HepG2 (cell line): Measurements from ENCODE around the gene LSM14B. TPM values are rescaled to one million over a fixed set of nuclear protein-coding genes. Genes with fewer than 3 reads are reported as not detected.

ENCODE experiments used
- ATAC-seq: fragments of 200-7000 bp; cut with Tn5 transposase; 3 replicates; pipeline ENCODE4 v1.9.1; 2020; ENCODE audit warnings: mild to moderate bottlenecking, moderate library complexity
- BruUV-seq: library from RNA; stranded (reverse); fragments of 400-500 nt; replicated peaks from 2 replicates; lab custom pipeline; 2021; lab: Mats Ljungman, UMichigan
- CTCF ChIA-PET: fragments of 300-600 bp; formaldehyde crosslinking; extraction: SDS; loops from one replicate; lab custom pipeline; 2021; ENCODE audit warnings: low total read pairs, inconsistent platforms, low intra/inter-chr PET ratio; lab: Yijun Ruan, JAX
- POLR2A ChIA-PET: fragments of 350-600 bp; sonication (Branson Sonifier 250); formaldehyde crosslinking; loops from one replicate; lab custom pipeline; 2020; ENCODE audit warnings: antibody characterized with exemption, inconsistent platforms; lab: Yijun Ruan, JAX
- DNase-seq: peaks from one replicate; pipeline ENCODE4 v3.0.0-alpha.2; 2015; ENCODE audit warnings: low spot score
- FAIRE-seq: peaks from 3 replicates; lab custom pipeline; 2011; peaks lifted over from hg19 to GRCh38; lab: Jason Lieb, UNC
- H2AFZ ChIP-seq: one replicate; pipeline ENCODE4 v1.6.1; 2011; ENCODE audit warnings: low read length, inconsistent platforms
- H3K27ac ChIP-seq: fragments of 300-600 bp; 3 replicates; pipeline ENCODE4 v1.8.0; 2011; ENCODE audit warnings: mixed run types, mild to moderate bottlenecking, mixed read lengths, low read length, inconsistent platforms; ENCODE audit not compliant: insufficient read depth; ENCODE audit errors: extremely low read length
- H3K27me3 ChIP-seq, 2 experiments: fragments of 200-600 bp in 1 of 2; 2 replicates in 1 of 2; 3 replicates in 1 of 2; pipeline versions ENCODE4 v1.6.0 to v1.8.0; 2011; ENCODE audit warnings: low read length in 2 of 2, mild to moderate bottlenecking in 2 of 2, moderate library complexity in 2 of 2, inconsistent platforms in 1 of 2; ENCODE audit not compliant: insufficient read depth in 2 of 2, control insufficient read depth in 1 of 2
- H3K36me3 ChIP-seq, 2 experiments: fragments of 200-600 bp in 1 of 2; replicated peaks in 1 of 2; 2 replicates in 1 of 2; 3 replicates in 1 of 2; pipeline versions ENCODE4 v1.5.1 to v1.8.0; 2011; ENCODE audit warnings: low read length in 2 of 2, inconsistent platforms in 1 of 2; ENCODE audit not compliant: insufficient read depth in 2 of 2, control insufficient read depth in 1 of 2
- H3K4me1 ChIP-seq: 2 replicates; pipeline ENCODE4 v1.5.1; 2012; ENCODE audit warnings: low read length, inconsistent platforms; ENCODE audit not compliant: insufficient read depth
- H3K4me2 ChIP-seq: 2 replicates; pipeline ENCODE4 v1.6.0; 2011; ENCODE audit warnings: low read depth, low read length, inconsistent platforms
- H3K4me3 ChIP-seq, 3 experiments: fragments of 200-600 bp in 1 of 3; sonication (generic), shearing (Covaris generic) in 1 of 3; replicated peaks in 1 of 3; 2 replicates each; pipeline ENCODE4 v1.5.1; 2011 to 2016; ENCODE audit warnings: low read length in 3 of 3, inconsistent platforms in 2 of 3, low read depth in 2 of 3, mild to moderate bottlenecking in 2 of 3, control low read depth in 1 of 3, mixed read lengths in 1 of 3; ENCODE audit not compliant: insufficient read depth in 1 of 3
- H3K79me2 ChIP-seq: one replicate; pipeline ENCODE4 v1.6.1; 2011; ENCODE audit warnings: low read length, inconsistent platforms; ENCODE audit not compliant: insufficient read depth
- H3K9ac ChIP-seq: 2 replicates; pipeline ENCODE4 v1.6.0; 2011; ENCODE audit warnings: mild to moderate bottlenecking, low read depth, low read length, inconsistent platforms; ENCODE audit not compliant: insufficient read depth
- H3K9me3 ChIP-seq: 2 replicates; pipeline ENCODE4 v1.5.1; 2012; ENCODE audit warnings: mild to moderate bottlenecking, low read length
- H4K20me1 ChIP-seq: 2 replicates; pipeline ENCODE4 v1.6.0; 2011; ENCODE audit warnings: inconsistent platforms, mild to moderate bottlenecking, low read length, moderate library complexity; ENCODE audit not compliant: insufficient read depth
- CEBPB ChIP-seq: IDR thresholded peaks from 2 replicates; pipeline ENCODE4 v1.6.1; 2011; ENCODE audit warnings: low read depth, low read length, improper control_type of control experiment, borderline replicate concordance
- CEBPG ChIP-seq: IDR thresholded peaks from 2 replicates; pipeline ENCODE4 v1.6.1; 2016
- FOXC1 ChIP-seq: sonication (generic); formaldehyde crosslinking; IDR thresholded peaks from 2 replicates; pipeline ENCODE4 v1.8.0; 2022; ENCODE audit warnings: mild to moderate bottlenecking, missing genetic modification reagents, borderline replicate concordance
- HNRNPL ChIP-seq: fragments of 200-400 bp; formaldehyde crosslinking; IDR thresholded peaks from 2 replicates; pipeline ENCODE4 v1.6.1; 2017; ENCODE audit warnings: mild to moderate bottlenecking, low read depth, low read length
- JUND ChIP-seq: sonication (generic); formaldehyde crosslinking; IDR thresholded peaks from 2 replicates; pipeline ENCODE4 v1.8.0; 2022; ENCODE audit warnings: mild to moderate bottlenecking, missing genetic modification reagents
- KDM5A ChIP-seq: fragments of 200-600 bp; sonication (generic); IDR thresholded peaks from 2 replicates; pipeline ENCODE4 v1.7.0; 2018; ENCODE audit warnings: antibody characterized with exemption, mild to moderate bottlenecking, low read length, borderline replicate concordance
- SMAD1 ChIP-seq: sonication (generic); formaldehyde crosslinking; IDR thresholded peaks from 2 replicates; pipeline ENCODE4 v1.4.0; 2020; ENCODE audit warnings: missing genetic modification reagents, low read depth, mild to moderate bottlenecking, borderline replicate concordance
- SRY ChIP-seq: sonication (generic); formaldehyde crosslinking; IDR thresholded peaks from 2 replicates; pipeline ENCODE4 v1.8.0; 2022; ENCODE audit warnings: mild to moderate bottlenecking, missing genetic modification reagents
- TBL1XR1 ChIP-seq: fragments of 150-350 bp; IDR thresholded peaks from 2 replicates; pipeline ENCODE4 v1.6.1; 2014; ENCODE audit warnings: borderline replicate concordance, low read length; ENCODE audit not compliant: partially characterized antibody
- ZBTB7A ChIP-seq: sonication (generic); formaldehyde crosslinking; IDR thresholded peaks from 2 replicates; pipeline ENCODE4 v1.8.0; 2022; ENCODE audit warnings: mild to moderate bottlenecking, missing genetic modification reagents
- ZNF30 ChIP-seq: sonication (generic); formaldehyde crosslinking; IDR thresholded peaks from 2 replicates; pipeline ENCODE4 v1.5.0; 2020; ENCODE audit warnings: mild to moderate bottlenecking, missing genetic modification reagents
- WGBS: methylation state at CpG from one replicate; pipeline ENCODE4 v1.1.6; 2017; ENCODE audit warnings: low lambda C conversion rate; 5-methylcytosine and 5-hydroxymethylcytosine counted together
- in situ Hi-C: cut with HindIII; loops from 2 replicates; pipeline ENCODE4 v1.10.0; 2017; ENCODE audit warnings: low pct_unique_long_range_greater_than_20kb; ENCODE audit not compliant: extremely low pct_ligation_motif_present
- intact Hi-C: fragments of 100-400 bp; cut with micrococcal nuclease; formaldehyde crosslinking; loops from one replicate; pipeline ENCODE4 v1.10.0; 2022; ENCODE audit not compliant: unreplicated experiment
- polyA plus RNA-seq, 8 experiments: library from polyadenylated mRNA; depleted of rRNA in 3 of 8; stranded (reverse) in 7 of 8; unstranded in 1 of 8; fragments of >200 nt; fragmentation: Illumina TruSeq in 4 of 8; extraction: Trizol in 4 of 8; gene quantifications; 2 replicates each; pipeline versions ENCODE4 v1.2.1 to v1.2.3, GENCODE V29; 2011 to 2016; ENCODE audit warnings: low read depth in 4 of 8, missing spikeins in 1 of 8, mixed read lengths in 1 of 8; ENCODE audit not compliant: insufficient read depth in 1 of 8
- total RNA-seq, 5 experiments: library from RNA; depleted of rRNA; stranded (reverse); fragments of >200 nt; fragmentation: Illumina TruSeq; extraction: Trizol; gene quantifications; 2 replicates each; pipeline ENCODE4 v1.2.3, GENCODE V29; 2016; ENCODE audit warnings: low read depth in 1 of 5
- TF ChIP-seq, protein P1 (sequence below): IDR thresholded peaks from 2 replicates; pipeline ENCODE4 v1.6.1; 2016; ENCODE audit warnings: missing genetic modification reagents, missing compliant biosample characterization
- TF ChIP-seq, protein P2 (sequence below): sonication (generic); formaldehyde crosslinking; IDR thresholded peaks from 2 replicates; pipeline ENCODE4 v1.9.0; 2022; ENCODE audit warnings: missing genetic modification reagents, mild to moderate bottlenecking, borderline replicate concordance
- TF ChIP-seq, protein P3 (sequence below): IDR thresholded peaks from 2 replicates; pipeline ENCODE4 v1.6.1; 2016; ENCODE audit warnings: control low read depth
- TF ChIP-seq, protein P4 (sequence below): sonication (generic); formaldehyde crosslinking; IDR thresholded peaks from 2 replicates; pipeline ENCODE4; 2020; ENCODE audit warnings: missing genetic modification reagents, mild to moderate bottlenecking, borderline replicate concordance

Gene LSM14B
- total and polyA plus RNA-seq, 2 of the 13 experiments (the other 11 are each of a cell fraction or from before 2014, with no cell fraction given): 43.3 to 79.2 TPM

DNA sequence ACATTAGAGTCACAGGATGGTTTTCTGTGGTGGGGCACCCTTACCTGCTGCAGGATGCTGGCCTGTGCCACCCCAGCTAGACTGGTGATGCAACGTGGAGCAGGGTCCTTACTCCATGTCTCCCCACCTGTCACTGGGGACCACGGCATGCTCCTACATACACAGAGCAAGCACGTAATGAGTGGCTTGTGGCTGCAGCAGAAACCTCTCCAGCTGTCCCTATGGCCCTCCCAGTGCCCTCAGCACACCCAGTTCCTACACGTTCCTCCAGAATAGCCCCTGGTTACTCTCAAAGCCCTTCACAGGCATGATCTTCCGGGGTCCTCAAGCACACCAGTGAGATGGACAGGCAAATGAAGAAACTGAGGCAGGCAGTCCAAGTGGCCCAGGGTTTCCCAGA, 3.2 kb upstream of the LSM14B start:
- Histone ChIP-seq H3K4me2 (peak overlapping the region; percentile 70), H3K9ac (peak overlapping the region; percentile 27), H3K9me3 (no peaks in the 10 kb centered on the region), H3K4me3 (0 out of 6 replicates have a peak overlapping the region, but pooled peaks of 1 of the 3 experiments have one; percentile 54), H3K4me1 (peaks cover 67% of the 10 kb centered on the region), H2AFZ (no peak overlapping the region), H3K36me3 (peaks cover 0 to 2% of the 10 kb centered on the region in 2 experiments; a peak in 1 of 5 replicates), H3K79me2 (peaks cover 12% of the 10 kb centered on the region), H3K27me3 (peaks cover 6 to 29% of the 10 kb centered on the region in 2 experiments), H3K27ac (peak overlapping the region; percentile 36), H4K20me1 (peaks cover 11% of the 10 kb centered on the region)
- CTCF ChIA-PET: no interaction called here
- in situ Hi-C loops (no loop called here), intact Hi-C loops (no loop called here)
- POLR2A ChIA-PET: interaction anchor here (0.9 to 10.4 kb wide), 8 partner anchors 16 to 76 kb away, joined by 3 to 260 read pairs (median 14); partner anchors contain the start of genes PSMA7, SS18L1 and TAF4
- WGBS: 28% methylated on average over 3 of the region's 5 CpGs
- no TSS peak for BruUV-seq
- FAIRE-seq (no peak), DNase-seq (no peak), ATAC-seq (peak; percentile 1; the same call in 1 of the 3 replicates)
- TF ChIP-seq TBL1XR1 (no peak), SMAD1 (CRISPR knock-in tag) (0 out of 2 replicates have a peak, but pooled peaks have one; percentile 5), JUND (CRISPR knock-in tag) (0 out of 2 replicates have a peak, but pooled peaks have one; percentile 11), HNRNPL (0 out of 2 replicates have a peak, but pooled peaks have one; percentile 2), ZNF30 (CRISPR knock-in tag) (0 out of 2 replicates have a peak, but pooled peaks have one; percentile 4), CEBPG (CRISPR knock-in tag) (peak; percentile 27; the same call in 1 of the 2 replicates), ZBTB7A (CRISPR knock-in tag) (0 out of 2 replicates have a peak, but pooled peaks have one; percentile 18), CEBPB (peak; percentile 53; the same call in 1 of the 2 replicates), FOXC1 (CRISPR knock-in tag) (no peak), SRY (CRISPR knock-in tag) (0 out of 2 replicates have a peak, but pooled peaks have one; percentile 9), KDM5A (no peak)
- TF ChIP-seq, protein P1, sequence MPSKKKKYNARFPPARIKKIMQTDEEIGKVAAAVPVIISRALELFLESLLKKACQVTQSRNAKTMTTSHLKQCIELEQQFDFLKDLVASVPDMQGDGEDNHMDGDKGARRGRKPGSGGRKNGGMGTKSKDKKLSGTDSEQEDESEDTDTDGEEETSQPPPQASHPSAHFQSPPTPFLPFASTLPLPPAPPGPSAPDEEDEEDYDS (CRISPR knock-in tag): no peak
- TF ChIP-seq, protein P2, sequence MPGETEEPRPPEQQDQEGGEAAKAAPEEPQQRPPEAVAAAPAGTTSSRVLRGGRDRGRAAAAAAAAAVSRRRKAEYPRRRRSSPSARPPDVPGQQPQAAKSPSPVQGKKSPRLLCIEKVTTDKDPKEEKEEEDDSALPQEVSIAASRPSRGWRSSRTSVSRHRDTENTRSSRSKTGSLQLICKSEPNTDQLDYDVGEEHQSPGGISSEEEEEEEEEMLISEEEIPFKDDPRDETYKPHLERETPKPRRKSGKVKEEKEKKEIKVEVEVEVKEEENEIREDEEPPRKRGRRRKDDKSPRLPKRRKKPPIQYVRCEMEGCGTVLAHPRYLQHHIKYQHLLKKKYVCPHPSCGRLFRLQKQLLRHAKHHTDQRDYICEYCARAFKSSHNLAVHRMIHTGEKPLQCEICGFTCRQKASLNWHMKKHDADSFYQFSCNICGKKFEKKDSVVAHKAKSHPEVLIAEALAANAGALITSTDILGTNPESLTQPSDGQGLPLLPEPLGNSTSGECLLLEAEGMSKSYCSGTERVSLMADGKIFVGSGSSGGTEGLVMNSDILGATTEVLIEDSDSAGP (CRISPR knock-in tag): 0 out of 2 replicates have a peak, but pooled peaks have one; percentile 38
- TF ChIP-seq, protein P3, sequence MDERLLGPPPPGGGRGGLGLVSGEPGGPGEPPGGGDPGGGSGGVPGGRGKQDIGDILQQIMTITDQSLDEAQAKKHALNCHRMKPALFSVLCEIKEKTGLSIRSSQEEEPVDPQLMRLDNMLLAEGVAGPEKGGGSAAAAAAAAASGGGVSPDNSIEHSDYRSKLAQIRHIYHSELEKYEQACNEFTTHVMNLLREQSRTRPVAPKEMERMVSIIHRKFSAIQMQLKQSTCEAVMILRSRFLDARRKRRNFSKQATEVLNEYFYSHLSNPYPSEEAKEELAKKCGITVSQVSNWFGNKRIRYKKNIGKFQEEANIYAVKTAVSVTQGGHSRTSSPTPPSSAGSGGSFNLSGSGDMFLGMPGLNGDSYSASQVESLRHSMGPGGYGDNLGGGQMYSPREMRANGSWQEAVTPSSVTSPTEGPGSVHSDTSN: 0 out of 2 replicates have a peak, but pooled peaks have one; percentile 11
- TF ChIP-seq, protein P4, sequence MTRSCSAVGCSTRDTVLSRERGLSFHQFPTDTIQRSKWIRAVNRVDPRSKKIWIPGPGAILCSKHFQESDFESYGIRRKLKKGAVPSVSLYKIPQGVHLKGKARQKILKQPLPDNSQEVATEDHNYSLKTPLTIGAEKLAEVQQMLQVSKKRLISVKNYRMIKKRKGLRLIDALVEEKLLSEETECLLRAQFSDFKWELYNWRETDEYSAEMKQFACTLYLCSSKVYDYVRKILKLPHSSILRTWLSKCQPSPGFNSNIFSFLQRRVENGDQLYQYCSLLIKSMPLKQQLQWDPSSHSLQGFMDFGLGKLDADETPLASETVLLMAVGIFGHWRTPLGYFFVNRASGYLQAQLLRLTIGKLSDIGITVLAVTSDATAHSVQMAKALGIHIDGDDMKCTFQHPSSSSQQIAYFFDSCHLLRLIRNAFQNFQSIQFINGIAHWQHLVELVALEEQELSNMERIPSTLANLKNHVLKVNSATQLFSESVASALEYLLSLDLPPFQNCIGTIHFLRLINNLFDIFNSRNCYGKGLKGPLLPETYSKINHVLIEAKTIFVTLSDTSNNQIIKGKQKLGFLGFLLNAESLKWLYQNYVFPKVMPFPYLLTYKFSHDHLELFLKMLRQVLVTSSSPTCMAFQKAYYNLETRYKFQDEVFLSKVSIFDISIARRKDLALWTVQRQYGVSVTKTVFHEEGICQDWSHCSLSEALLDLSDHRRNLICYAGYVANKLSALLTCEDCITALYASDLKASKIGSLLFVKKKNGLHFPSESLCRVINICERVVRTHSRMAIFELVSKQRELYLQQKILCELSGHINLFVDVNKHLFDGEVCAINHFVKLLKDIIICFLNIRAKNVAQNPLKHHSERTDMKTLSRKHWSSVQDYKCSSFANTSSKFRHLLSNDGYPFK (CRISPR knock-in tag): peak; percentile 12; the same call in 1 of the 2 replicates
